ENCODE measurements around the gene PTPN3. TPM values are rescaled to one million over a fixed set of nuclear protein-coding genes. Genes with fewer than 3 reads are reported as not detected.
"Not testable (repeated sequence)": the region's sequence is repeated elsewhere in the genome, so short reads cannot be mapped to it uniquely, and the experiment has no call there.

The PTPN3 gene
- total and polyA plus RNA-seq, 2 donors (not counting 1 experiment from before 2014, with no cell fraction given): 1.4 to 2.3 TPM

- Histone ChIP-seq H3K4me1 (ENCODE audit: control insufficient read depth, extremely low read depth, insufficient read depth, low read length) (no peaks in the 10 kb centered on the region), H3K27me3 (ENCODE audit: control insufficient read depth, insufficient read depth, low read length) (no peaks in the 10 kb centered on the region), H3K79me2 (ENCODE audit: control insufficient read depth, insufficient read depth, low read length) (no peaks in the 10 kb centered on the region), H3K4me2 (ENCODE audit: extremely low read depth, insufficient read depth, low read length) (no peak overlapping the region), H3K9ac (ENCODE audit: insufficient read depth, low read length) (no peak overlapping the region), H3K36me3 (ENCODE audit: control insufficient read depth, insufficient read depth, low read length) (no peaks in the 10 kb centered on the region), H3K4me3 (replicated peaks in 1 of 4; ENCODE audit: control extremely low read depth in 1 of 4, insufficient read depth in 1 of 4, low read depth in 3 of 4, low read length in 4 of 4) (no peak overlapping the region), H3K9me3 (ENCODE audit: control insufficient read depth, insufficient read depth, low read depth, low read length) (no peaks in the 10 kb centered on the region), H2AFZ (ENCODE audit: low read length) (no peak overlapping the region), H4K20me1 (ENCODE audit: control insufficient read depth, extremely low read depth, insufficient read depth, low read length) (no peaks in the 10 kb centered on the region), H3K27ac (ENCODE audit: insufficient read depth, low read length) (no peak overlapping the region)
- no peak for DNase-seq (ENCODE audit: low read depth in 2 of 2)
- TF ChIP-seq EZH2 (IDR thresholded peaks at IDR 0.05; ENCODE audit: low read length, missing control alignments) (no peak), CTCF (conservative IDR thresholded peaks at IDR 0.05 in 1 of 2, IDR thresholded peaks at IDR 0.05 in 1 of 2; ENCODE audit: low read depth in 1 of 2, low read length in 2 of 2) (no peak)
Observed at GRCh38 chr9:109535365-109535764, 37.3 kb upstream of the PTPN3 start.

GRCh38 chr9:109534151-109534550, 36.0 kb upstream of the PTPN3 start:
- no peaks in the 10 kb centered on the region for H3K4me1 ChIP-seq (ENCODE audit: control insufficient read depth, extremely low read depth, insufficient read depth, low read length)
- no peaks in the 10 kb centered on the region for H3K27me3 ChIP-seq (ENCODE audit: control insufficient read depth, insufficient read depth, low read length)
- H3K79me2 ChIP-seq (ENCODE audit: control insufficient read depth, insufficient read depth, low read length): no peaks in the 10 kb centered on the region
- no peaks in the 10 kb centered on the region for H3K9me3 ChIP-seq (ENCODE audit: control insufficient read depth, insufficient read depth, low read depth, low read length)
- H3K9ac ChIP-seq (ENCODE audit: insufficient read depth, low read length): no peak overlapping the region
- no peak for DNase-seq (ENCODE audit: low read depth in 2 of 2)
- no peak overlapping the region for H3K4me3 ChIP-seq (replicated peaks in 1 of 4; ENCODE audit: control extremely low read depth in 1 of 4, insufficient read depth in 1 of 4, low read depth in 3 of 4, low read length in 4 of 4)
- no peaks in the 10 kb centered on the region for H4K20me1 ChIP-seq (ENCODE audit: control insufficient read depth, extremely low read depth, insufficient read depth, low read length)
- no peak for TF ChIP-seq CTCF (conservative IDR thresholded peaks at IDR 0.05 in 1 of 2, IDR thresholded peaks at IDR 0.05 in 1 of 2; ENCODE audit: low read depth in 1 of 2, low read length in 2 of 2)
- no peak for TF ChIP-seq EZH2 (IDR thresholded peaks at IDR 0.05; ENCODE audit: low read length, missing control alignments)
- no peak overlapping the region for H3K4me2 ChIP-seq (ENCODE audit: extremely low read depth, insufficient read depth, low read length)
- no peak overlapping the region for H2AFZ ChIP-seq (ENCODE audit: low read length)
- H3K36me3 ChIP-seq (ENCODE audit: control insufficient read depth, insufficient read depth, low read length): no peaks in the 10 kb centered on the region
- H3K27ac ChIP-seq (ENCODE audit: insufficient read depth, low read length): no peak overlapping the region

GRCh38 chr9:109532652-109533051, 34.5 kb upstream of the PTPN3 start:
- not testable (repeated sequence) for H4K20me1 ChIP-seq (ENCODE audit: control insufficient read depth, extremely low read depth, insufficient read depth, low read length); H3K27me3 ChIP-seq (ENCODE audit: control insufficient read depth, insufficient read depth, low read length); DNase-seq (ENCODE audit: low read depth in 2 of 2); H3K9me3 ChIP-seq (ENCODE audit: control insufficient read depth, insufficient read depth, low read depth, low read length); H2AFZ ChIP-seq (ENCODE audit: low read length); H3K79me2 ChIP-seq (ENCODE audit: control insufficient read depth, insufficient read depth, low read length); H3K27ac ChIP-seq (ENCODE audit: insufficient read depth, low read length); H3K9ac ChIP-seq (ENCODE audit: insufficient read depth, low read length); H3K4me1 ChIP-seq (ENCODE audit: control insufficient read depth, extremely low read depth, insufficient read depth, low read length); H3K4me2 ChIP-seq (ENCODE audit: extremely low read depth, insufficient read depth, low read length); H3K36me3 ChIP-seq (ENCODE audit: control insufficient read depth, insufficient read depth, low read length); H3K4me3 ChIP-seq (replicated peaks in 1 of 4; ENCODE audit: control extremely low read depth in 1 of 4, insufficient read depth in 1 of 4, low read depth in 3 of 4, low read length in 4 of 4)
